ENCODE data around the gene ZNF621. TPM values are rescaled to one million over a fixed set of nuclear protein-coding genes. Genes with fewer than 3 reads are reported as not detected.

Gene ZNF621
- 10.5 TPM for total RNA-seq
- long read RNA-seq, partial matches to known transcripts: 0 of 3 reads
- long read RNA-seq, other reads (novel, unspliced or antisense): 2 of 3 reads

DNA sequence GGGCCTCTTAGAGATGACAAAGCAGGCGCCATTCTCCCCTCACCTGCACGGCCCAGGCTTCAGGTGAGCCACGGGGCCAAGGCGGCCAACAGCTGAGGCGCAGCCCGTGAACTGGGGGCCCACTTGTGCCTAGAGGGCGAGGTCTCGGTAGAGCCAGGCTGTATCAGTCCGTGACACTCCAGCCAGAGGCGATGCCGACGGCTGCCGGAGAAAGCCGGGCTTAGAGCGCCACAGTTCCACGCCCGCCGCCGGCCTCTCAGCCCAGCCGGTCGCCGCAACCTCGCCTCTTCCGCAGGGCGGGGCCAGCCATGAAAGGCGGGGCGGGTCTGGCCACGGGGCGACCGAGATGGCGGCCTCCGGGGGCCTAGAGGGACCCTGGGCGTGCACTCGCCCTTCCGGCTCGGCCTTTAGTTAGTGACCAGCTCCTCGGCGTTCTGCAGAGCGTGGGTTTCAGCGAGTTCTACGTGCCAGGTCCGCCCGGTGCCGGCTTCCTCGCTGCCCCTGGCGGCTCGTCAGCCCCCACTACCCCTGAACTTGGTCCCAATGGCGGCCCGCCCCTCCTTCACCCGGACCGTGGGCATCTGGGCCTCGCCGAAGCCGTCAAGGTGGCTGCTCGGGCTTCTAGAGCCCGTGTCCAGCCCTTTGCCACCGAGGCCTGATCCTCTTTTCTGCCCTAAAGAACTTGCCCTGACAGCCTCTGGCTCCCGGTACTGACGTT, at the start of gene ZNF621:
Gene ZNF621, plus strand, starts transcription at position 393 of the 718 bp plus-strand sequence. CDS start 881 bp downstream, outside the sequence.
- intact Hi-C loops (cut with DNase I): loop anchor here (1.0 to 10.0 kb wide), 4 partner anchors 20 to 200 kb away; partner anchors contain the start of gene ZNF619
- ATAC-seq: peak; percentile 100
- peak; percentile 97 for DNase-seq (ENCODE audit: missing footprints)

DNA sequence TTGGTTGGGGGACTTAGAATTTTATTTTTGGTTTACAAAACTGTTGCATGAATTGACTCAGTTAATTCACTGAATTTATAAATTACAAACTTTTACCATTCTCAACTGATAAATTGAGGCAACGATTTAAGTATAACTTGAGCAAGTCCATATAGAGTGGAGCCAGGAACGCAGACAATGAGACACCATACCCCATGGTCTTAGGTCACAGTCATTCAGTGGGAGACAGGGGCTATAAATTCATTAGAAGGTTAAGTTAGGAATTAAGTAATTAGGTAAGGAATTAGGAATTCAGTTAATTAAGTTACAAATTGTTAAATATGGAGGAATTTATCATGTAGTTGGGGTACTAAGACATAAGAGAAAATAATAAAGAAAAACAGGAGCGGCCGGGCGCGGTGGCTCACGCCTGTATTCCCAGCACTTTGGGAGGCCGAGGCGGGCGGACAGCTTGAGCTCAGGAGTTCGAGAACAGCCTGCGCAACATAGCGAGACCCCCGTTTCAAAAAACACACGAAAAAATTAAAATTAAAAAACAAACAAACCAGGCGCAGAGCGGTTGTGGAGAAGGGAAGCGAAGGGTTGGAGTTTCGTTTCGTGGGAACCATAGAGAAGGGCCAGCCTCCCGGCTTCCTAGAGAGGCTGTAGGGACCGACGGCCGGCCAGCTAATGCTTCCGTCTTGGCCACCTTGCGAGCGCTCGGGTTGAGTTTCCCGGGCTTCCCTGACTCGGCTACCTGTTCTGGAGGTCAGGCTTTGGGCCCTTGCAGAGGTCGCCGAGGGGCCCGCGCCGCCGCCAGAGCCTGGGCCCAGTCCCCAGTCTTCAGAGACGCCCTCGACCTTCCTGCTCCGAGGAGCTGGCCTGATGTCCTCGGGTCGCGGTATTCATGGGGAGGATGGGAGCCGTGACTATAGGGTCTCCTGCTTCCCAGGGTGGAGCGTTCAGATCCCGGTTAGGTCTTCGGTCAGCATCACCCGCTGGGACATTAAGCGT, 48.0 kb upstream of the ZNF621 start, which contains the start of gene ZNF619:
Gene ZNF619, plus strand, starts transcription at position 645 of the 993 bp plus-strand sequence. CDS start 858 bp downstream, outside the sequence.
- DNase-seq (ENCODE audit: missing footprints) (peak; percentile 90), ATAC-seq (peak; percentile 91)
- intact Hi-C loops (cut with DNase I): loop anchor here (2.0 kb wide), 3 partner anchors 20 to 48 kb away; partner anchors contain the start of genes RPL14 and ZNF621

DNA sequence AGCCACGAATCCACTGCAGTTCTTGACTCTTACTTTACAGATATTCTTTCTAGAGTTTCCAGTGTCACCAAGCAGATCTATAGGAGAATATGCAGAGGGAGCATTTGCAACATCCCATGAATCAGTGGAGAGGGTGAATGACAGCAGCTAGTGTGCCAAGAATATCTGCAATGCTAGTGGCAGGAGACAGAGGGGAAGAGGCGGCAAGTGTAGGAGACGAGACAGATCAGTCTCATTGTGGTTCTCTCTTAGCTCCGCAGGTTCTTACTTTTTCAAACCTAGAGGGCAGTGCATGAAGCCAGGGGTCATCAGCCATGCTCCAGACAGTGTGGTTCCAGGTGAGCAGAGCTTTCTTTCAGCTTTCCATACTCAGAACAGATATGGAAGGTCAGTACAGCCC, 47.1 kb upstream of the ZNF621 start:
- ATAC-seq: peak; percentile 24
- intact Hi-C loops (cut with DNase I): loop anchor here (2.0 kb wide), 3 partner anchors 21 to 47 kb away; partner anchors contain the start of genes RPL14 and ZNF621
- DNase-seq (ENCODE audit: missing footprints): no peak

DNA sequence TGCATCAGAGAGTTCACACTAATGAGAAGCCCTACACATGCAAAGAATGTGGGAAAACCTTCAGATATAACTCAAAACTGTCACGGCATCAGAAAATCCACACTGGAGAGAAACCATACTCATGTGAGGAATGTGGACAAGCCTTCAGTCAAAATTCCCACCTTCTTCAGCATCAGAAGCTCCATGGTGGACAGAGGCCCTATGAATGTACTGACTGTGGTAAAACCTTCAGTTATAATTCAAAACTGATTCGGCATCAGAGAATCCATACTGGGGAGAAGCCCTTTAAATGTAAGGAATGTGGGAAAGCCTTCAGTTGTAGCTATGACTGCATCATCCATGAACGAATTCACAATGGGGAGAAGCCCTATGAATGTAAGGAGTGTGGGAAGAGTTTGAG, 37.6 kb upstream of the ZNF621 start:
- intact Hi-C loops (cut with DNase I): no loop called here
- no peak for ATAC-seq
- DNase-seq (ENCODE audit: missing footprints): no peak

DNA sequence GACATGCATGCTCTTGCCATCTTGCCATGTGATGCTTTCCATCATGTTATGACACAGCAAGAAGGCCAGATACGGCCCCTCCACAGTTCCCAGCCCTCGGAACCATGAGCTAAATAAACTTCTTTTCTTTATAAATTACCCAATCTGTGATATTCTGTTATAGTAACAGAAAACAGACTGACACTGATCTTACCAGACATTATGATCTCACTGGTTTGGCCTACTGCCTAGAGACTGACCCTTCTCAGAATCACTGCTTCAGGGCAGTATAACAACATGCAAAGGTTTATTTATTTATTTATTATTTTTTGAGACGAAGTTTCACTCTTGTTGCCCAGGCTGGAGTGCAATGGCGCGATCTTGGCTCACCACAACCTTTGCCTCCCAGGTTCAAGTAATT, 33.8 kb upstream of the ZNF621 start:
- intact Hi-C loops (cut with DNase I): no loop called here
- DNase-seq (ENCODE audit: missing footprints): no peak
- no peak for ATAC-seq

DNA sequence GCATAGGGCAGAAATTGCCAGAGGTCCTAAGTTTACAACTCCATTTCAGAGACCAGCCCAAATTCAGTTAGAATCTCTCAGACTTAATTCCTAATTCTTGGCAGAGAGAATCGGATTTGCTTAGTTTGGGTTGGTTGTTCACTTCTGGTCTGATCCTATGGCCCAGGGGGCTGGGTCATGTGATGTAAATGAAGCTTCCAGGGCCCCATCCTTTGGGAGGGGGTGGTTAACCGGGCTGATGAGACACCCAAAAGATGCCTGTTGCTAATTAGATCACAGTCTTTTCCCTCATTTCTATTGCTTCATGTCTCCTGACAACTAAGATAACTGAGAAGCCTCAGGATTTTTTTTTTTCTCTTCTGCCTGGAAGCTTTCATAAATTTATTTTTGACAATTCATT, 30.1 kb upstream of the ZNF621 start:
- DNase-seq (ENCODE audit: missing footprints) (no peak), ATAC-seq (no peak)
- intact Hi-C loops (cut with DNase I): no loop called here

DNA sequence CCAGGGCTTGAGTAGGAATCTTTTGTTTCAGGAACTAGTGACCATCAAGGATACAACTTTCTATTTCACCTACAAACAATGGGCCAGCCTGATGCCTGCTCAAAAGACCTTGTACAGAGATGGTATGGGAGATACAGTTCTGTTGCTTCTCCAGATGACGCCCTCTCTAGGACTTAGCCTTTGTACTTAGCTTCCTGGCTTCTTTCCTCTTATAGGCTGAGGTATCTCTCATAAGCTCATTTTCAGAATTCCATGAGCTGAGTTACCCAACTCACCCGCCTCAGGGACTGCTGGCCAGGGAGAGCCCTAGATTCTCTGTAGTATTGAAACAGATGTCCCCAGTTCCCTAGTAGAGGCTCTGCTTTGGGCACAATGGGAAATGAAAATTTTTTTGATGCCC, 27.5 kb upstream of the ZNF621 start:
- ATAC-seq (no peak), DNase-seq (ENCODE audit: missing footprints) (no peak)
- intact Hi-C loops (cut with DNase I): no loop called here

DNA sequence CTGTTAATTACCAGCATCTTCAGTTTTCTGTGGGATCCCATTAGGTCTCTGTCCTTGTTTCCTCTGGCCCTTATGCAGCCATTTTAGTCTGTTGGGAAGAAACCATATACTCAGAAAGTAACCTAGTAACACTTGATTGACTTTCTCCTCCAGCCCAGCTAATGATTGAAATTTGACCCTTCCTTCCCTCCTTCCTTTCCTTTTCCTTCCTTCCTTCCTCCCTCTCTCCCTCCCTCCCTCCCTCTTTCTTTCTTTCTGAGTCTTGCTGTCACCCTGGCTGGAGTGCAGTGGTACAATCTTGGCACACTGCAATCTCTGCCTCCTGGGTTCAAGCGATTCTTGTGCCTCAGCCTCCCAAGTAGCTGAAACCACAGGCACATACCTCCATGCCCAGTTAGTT, 24.8 kb upstream of the ZNF621 start:
- DNase-seq (ENCODE audit: missing footprints): no peak
- intact Hi-C loops (cut with DNase I): no loop called here
- no peak for ATAC-seq

DNA sequence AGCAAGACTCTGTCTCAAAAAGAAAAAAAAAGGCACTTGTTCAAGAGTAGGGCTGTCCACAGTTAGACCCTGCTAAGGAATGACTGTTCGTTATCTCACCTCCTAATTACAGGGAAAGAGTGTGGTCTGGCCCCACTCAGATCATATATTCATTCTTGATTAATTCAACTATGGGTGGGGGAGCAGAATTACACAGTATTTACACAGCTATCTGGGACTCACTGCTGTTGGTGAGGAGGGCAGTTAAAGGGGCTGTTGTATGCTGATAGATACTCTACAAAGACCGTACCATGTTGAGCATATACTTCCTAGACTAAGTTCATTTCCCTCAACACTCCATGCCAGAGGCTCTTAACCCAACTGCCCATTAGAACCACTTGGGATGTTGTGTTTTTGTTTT, 22.7 kb upstream of the ZNF621 start:
- DNase-seq (ENCODE audit: missing footprints) (no peak), ATAC-seq (no peak)
- intact Hi-C loops (cut with DNase I): no loop called here

DNA sequence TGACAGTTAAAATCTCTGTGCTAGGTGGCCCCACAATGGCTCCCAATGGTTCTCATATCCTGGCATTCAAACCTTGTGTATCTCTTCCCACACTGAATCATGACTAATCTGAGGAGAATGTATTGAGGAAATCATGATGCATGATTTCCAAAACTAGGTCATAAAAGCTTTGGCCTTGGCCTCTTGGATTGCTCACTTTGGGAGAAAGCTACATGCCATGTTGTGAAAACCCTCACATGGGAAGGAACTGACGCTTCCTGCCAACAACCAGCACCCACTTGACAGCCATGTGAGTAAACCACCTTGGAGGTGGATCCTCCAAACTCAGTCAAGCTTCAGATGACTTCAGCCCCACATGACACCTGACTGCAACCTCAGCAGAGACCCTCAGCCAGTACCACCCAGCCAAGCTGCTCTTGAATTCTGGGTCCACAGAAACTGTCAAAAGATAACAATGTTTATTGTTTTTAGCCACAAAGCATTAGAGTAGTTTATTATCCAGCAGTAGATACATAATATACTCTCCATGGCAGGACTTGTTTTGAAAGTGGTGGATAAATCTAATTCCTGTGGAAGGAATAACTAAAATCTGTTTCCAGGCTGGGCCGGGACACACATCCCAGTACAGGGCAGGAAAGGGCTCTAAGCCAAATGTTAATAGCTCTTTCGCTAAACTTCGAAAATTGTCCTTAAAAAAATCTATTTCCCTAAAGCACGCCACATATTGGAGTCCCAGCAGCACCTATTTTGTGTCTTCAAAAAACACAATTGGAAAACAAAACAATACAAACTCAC, 19.9 kb upstream of the ZNF621 start:
- no peak for DNase-seq (ENCODE audit: missing footprints)
- no peak for ATAC-seq
- intact Hi-C loops (cut with DNase I): loop anchor here (2.0 kb wide), 2 partner anchors 20 to 28 kb away; partner anchors contain the start of genes ZNF619 and ZNF621

DNA sequence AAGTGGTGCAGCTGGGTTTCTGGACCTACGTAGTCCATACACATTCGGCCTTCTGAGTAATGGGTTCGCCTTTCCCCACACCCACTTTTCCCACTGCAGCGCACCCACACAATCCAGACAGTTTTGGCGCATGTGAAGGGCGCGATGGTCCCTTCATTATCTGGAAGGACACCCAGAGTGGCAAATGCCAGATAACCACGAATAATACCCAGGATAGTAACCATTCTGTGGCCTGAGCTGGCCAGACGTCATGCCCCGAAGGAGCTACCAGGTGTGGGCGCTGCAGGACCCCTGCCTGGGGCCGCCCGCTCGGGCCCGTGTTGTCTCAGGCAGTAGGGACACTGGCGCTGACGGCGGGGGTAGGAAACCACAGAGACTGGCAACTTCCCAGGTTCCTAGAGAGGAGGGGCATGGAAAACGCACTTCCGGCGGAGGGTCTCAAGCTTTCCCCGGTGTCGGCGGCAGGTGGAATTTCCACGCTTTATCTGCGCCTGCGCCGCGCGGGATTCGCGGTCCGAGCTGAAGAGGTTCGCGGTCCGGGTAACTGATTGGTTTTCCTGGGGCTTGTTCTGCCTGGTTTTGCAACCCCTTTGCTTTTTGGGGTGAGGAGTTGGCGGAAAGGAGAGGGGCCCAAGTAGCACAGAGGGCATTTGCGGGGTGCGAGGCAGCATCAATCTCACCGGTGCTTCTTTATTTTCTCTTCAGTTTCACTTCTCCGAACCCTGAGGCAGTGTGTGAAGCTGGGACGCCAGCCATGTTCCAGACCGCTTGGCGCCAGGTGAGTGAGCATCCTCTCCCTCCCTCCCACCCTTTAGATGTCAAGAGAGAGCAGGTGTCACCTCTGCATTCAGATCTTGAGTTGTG, 18.9 kb upstream of the ZNF621 start, which contains the start of gene ZNF620:
Gene ZNF620, plus strand, starts transcription at position 441 of the 864 bp plus-strand sequence. Its CDS starts 314 bp downstream, at position 755.
- intact Hi-C loops (cut with DNase I): loop anchor here (2.0 kb wide), 2 partner anchors 19 to 29 kb away; partner anchors contain the start of genes ZNF619 and ZNF621
- DNase-seq (ENCODE audit: missing footprints) (peak; percentile 77), ATAC-seq (peak; percentile 91)

DNA sequence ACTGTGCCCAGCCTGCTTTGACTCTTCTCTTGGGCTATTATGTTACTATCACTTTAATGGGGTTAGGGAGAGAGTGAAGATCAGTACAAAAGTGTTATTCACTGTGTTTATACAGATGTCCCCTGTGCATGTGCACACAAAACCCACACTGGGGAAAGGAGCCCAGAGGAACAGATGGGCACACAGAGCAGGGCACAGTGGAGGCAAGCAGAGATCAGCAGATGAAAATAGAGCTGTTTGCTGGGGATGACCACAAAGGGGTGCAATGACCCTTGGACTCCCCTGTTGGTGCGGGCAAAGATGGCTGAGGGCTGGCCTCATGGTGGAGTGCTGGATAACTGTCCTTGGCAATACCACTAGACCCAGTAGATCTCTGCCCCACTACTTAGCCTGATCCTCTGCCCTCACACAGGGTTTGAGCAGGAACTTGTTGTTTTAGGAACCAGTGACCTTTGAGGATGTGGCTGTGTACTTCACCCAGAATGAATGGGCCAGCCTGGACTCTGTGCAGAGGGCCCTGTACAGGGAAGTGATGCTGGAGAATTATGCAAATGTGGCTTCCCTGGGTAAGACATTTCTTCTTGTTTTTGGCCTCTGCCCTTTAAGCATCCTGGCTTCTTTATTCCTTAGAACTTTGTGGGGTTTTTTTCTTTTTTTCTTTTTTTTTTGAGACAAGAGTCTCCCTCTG, 13.6 kb upstream of the ZNF621 start:
- DNase-seq (ENCODE audit: missing footprints) (no peak), ATAC-seq (no peak)
- intact Hi-C loops (cut with DNase I): no loop called here

DNA sequence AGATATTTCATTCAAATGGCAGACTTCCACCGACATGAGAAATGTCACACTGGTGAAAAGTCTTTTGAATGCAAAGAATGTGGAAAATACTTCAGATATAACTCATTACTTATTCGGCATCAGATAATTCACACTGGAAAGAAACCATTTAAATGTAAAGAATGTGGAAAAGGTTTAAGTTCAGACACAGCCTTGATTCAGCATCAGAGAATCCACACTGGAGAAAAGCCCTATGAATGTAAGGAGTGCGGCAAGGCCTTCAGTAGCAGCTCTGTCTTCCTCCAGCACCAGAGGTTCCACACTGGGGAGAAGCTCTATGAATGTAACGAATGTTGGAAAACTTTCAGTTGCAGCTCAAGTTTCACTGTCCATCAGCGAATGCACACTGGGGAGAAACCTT, 8.6 kb upstream of the ZNF621 start:
- ATAC-seq: no peak
- no peak for DNase-seq (ENCODE audit: missing footprints)
- intact Hi-C loops (cut with DNase I): no loop called here

DNA sequence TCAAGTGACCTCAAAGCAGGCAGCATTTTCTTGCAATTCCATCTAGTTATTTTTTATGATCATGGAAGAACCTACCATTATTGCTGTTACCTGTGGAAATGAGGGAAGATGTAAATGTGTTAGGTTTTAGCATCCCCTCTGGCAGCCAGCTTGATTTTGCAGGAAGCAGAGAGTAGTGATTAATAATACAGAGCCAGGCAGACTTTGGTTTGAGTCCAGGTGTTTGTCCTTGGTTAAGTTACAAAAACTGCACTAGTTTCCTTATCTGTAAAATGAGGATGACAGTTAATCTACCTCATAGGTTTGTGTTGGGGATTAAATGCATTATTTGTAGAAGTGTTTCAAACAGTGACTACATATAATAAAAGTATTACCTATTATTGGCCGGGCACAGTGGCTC, 6.7 kb upstream of the ZNF621 start:
- no peak for DNase-seq (ENCODE audit: missing footprints)
- no peak for ATAC-seq
- intact Hi-C loops (cut with DNase I): no loop called here

DNA sequence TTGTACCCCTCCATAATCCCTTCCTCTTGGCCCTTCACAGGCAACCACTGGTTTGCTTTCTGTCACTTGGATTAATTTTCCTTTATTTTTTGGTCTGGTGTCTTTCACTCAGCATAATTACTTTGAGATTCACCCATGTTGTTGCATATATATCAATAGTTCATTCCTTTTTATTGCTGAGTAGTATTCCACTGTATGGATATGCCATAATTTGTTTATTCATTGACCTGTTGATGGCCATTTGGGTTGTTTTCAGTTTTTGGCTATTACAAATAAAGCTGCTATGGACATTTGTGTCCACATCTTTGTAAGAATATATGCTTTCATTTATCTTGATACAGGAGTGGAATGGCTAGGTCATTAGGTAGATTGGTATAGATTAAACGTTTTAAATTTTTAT, 5.9 kb upstream of the ZNF621 start:
- intact Hi-C loops (cut with DNase I): no loop called here
- DNase-seq (ENCODE audit: missing footprints) (no peak), ATAC-seq (no peak)

DNA sequence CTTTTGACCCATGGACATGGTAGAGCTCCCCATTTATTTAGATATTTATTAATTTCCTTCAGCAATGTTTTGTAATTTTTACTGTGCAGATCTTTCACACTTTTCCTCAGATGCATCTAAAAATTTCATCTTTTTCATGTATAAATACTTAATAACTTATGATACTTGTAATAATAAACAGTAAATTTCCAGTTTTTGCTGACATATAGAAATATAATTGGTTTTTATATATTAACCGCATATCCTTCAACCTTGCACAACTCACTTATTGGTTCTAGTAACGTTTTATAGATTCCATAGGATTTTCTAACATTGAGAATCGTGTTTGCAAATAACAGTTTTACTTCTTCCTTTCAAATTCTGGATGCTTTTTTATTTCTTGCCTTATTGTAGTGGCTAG, 3.5 kb upstream of the ZNF621 start:
- DNase-seq (ENCODE audit: missing footprints) (no peak), ATAC-seq (no peak)
- intact Hi-C loops (cut with DNase I): loop anchor here (10.0 kb wide), 1 partner anchor 196 kb away; no protein-coding TSS in a partner anchor

DNA sequence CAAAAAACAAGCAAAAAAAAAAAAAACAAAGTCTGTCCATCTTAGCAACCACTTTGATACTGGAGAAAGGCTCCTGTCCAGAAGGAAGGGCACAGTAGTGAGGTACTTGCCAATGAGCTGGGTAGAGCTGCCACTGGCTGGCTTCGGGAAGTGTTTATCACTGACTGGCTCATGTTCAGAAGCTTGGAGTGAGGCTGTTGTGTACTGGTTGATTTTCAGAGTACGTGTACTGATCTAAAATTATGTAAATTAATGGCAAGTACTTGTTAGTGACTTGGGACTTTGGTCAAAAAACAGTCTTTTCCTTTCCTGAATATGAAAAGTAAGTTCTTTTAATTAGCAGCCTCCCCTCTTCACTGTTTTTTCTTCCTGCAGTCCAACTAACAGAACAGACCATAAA, 979 bp upstream of the ZNF621 start:
- no peak for DNase-seq (ENCODE audit: missing footprints)
- ATAC-seq: no peak
- intact Hi-C loops (cut with DNase I): loop anchor here (1.0 to 10.0 kb wide), 4 partner anchors 19 to 199 kb away; partner anchors contain the start of gene ZNF619

Measured in Right ventricle myocardium inferior (tissue), 1 donor.